Osteocyte (in vitro differentiated cells): Measurements from ENCODE around the gene BIRC6. TPM values are rescaled to one million over a fixed set of nuclear protein-coding genes. Genes with fewer than 3 reads are reported as not detected.
A peak's percentile ranks its signal among the peaks of the same experiment; 100 is the strongest.
"Not testable (repeated sequence)": the region's sequence is repeated elsewhere in the genome, so short reads cannot be mapped to it uniquely, and the experiment has no call there.

ENCODE experiments used
- DNase-seq: peaks from one replicate; pipeline ENCODE4 v3.0.0; 2021; ENCODE audit warnings: mixed read lengths; ENCODE audit not compliant: unreplicated experiment; ENCODE audit errors: extremely low spot score
- H3K27ac Mint-ChIP-seq: one replicate; pipeline ENCODE4 v1.8.0; 2021; ENCODE audit warnings: mild to moderate bottlenecking, mixed read lengths; ENCODE audit not compliant: unreplicated experiment
- H3K27me3 Mint-ChIP-seq: one replicate; pipeline ENCODE4 v1.8.0; 2021; ENCODE audit warnings: mixed read lengths; ENCODE audit not compliant: unreplicated experiment
- H3K36me3 Mint-ChIP-seq: one replicate; pipeline ENCODE4 v1.8.0; 2021; ENCODE audit warnings: mixed read lengths; ENCODE audit not compliant: unreplicated experiment
- H3K4me1 Mint-ChIP-seq: one replicate; pipeline ENCODE4 v1.8.0; 2021; ENCODE audit warnings: mixed read lengths; ENCODE audit not compliant: unreplicated experiment
- H3K4me3 Mint-ChIP-seq: one replicate; pipeline ENCODE4 v1.8.0; 2021; ENCODE audit warnings: mild to moderate bottlenecking, moderate library complexity, mixed read lengths; ENCODE audit not compliant: unreplicated experiment
- H3K9me3 Mint-ChIP-seq: one replicate; pipeline ENCODE4 v1.8.0; 2021; ENCODE audit warnings: mixed read lengths; ENCODE audit not compliant: unreplicated experiment
- CTCF ChIP-seq: fragments of 200-600 bp; sonication (generic); IDR thresholded peaks from 2 replicates; pipeline ENCODE4 v1.5.0; 2021; ENCODE audit warnings: antibody characterized with exemption, mild to moderate bottlenecking, moderate library complexity
- total RNA-seq: library from RNA; stranded (reverse); gene quantifications from 2 replicates; pipeline ENCODE4 v1.2.1, GENCODE V29; 2021

The BIRC6 gene
- total RNA-seq, 1 donor from 2014 or later, result 98.8 TPM

DNA sequence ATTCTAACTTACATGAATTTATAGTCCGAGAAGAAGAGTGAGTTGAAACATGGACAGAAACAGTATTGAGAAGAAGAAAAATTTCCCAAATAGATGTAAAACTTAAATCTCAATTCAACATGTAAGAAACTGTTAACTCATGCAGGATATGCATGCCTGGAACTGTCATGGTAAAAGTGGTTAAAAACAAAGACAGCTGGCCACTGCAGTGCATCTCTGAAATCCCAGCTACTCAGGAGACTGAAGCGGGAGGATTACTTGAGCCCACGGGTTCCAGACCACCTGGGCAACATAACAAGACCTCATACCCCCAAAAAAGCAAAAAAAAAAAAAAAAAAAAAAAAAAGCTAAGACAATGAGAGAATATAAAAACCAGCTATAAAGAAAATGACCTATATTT is 178.0 kb downstream of the BIRC6 start:
- H3K9me3 Mint-ChIP-seq, result peaks cover 6% of the 10 kb centered on the region
- DNase-seq, result no peak
- H3K27me3 Mint-ChIP-seq, result no peaks in the 10 kb centered on the region
- no peak overlapping the region for H3K27ac Mint-ChIP-seq
- H3K36me3 Mint-ChIP-seq, result peaks cover 43% of the 10 kb centered on the region
- TF ChIP-seq CTCF, result no peak
- no peaks in the 10 kb centered on the region for H3K4me1 Mint-ChIP-seq
- H3K4me3 Mint-ChIP-seq, result no peak overlapping the region

DNA sequence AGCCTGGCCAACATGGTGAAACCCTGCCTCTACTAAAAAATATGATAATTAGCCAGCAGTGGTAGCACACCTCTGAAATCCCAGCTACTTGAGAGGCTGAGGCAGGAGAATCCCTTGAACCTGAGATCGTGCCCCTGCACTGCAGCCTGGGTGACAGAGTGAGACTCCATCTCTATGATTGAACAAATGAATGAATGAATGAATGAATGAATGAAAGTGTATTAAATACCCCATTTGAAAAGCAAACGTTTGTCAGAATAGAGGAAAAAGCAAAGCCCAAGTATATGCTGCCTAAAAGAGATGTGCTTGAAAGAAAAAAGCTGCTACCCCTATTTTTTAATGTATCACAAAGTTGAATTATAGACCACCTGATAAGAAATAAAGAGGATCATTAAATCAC is 181.9 kb downstream of the BIRC6 start:
- Mint-ChIP-seq H3K27me3 (no peaks in the 10 kb centered on the region), H3K36me3 (peaks cover 25% of the 10 kb centered on the region), H3K27ac (no peak overlapping the region), H3K9me3 (peaks cover 6% of the 10 kb centered on the region), H3K4me1 (no peaks in the 10 kb centered on the region), H3K4me3 (no peak overlapping the region)
- no peak for DNase-seq
- no peak for TF ChIP-seq CTCF

- not testable (repeated sequence) for DNase-seq, H3K27ac Mint-ChIP-seq, H3K9me3 Mint-ChIP-seq, H3K4me1 Mint-ChIP-seq, H3K27me3 Mint-ChIP-seq, H3K4me3 Mint-ChIP-seq
- peaks cover 12% of the 10 kb centered on the region for H3K36me3 Mint-ChIP-seq
Measured at GRCh38 chr2:32552483-32552882, 195.7 kb downstream of the BIRC6 start.

GRCh38 chr2:32553829-32554432 is 197.1 kb downstream of the BIRC6 start:
- Mint-ChIP-seq H3K36me3 (peaks cover 9% of the 10 kb centered on the region), H3K9me3 (no peaks in the 10 kb centered on the region), H3K27me3 (no peaks in the 10 kb centered on the region), H3K4me1 (no peaks in the 10 kb centered on the region), H3K4me3 (no peak overlapping the region), H3K27ac (no peak overlapping the region)
- TF ChIP-seq CTCF, result peak; percentile 74
- DNase-seq, result no peak

DNA sequence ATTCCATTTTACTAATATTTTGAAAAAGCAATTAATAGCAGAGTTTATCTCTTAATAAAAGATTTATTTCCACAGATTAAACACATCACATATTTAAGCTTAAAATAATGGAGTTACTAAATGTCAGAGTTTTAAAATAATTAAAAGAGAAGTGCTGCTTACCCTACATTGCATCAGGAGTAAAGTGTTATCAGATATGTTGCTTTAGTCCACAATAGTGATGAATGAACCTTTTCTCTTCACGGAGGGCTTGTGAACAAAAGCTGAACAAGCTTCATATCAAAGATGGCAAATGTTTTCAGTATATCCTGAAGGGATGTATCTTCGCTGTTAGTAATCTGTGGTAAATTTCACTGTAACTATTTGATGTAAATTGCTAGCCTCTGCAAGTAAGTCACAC is 201.7 kb downstream of the BIRC6 start:
- Mint-ChIP-seq H3K27me3 (no peaks in the 10 kb centered on the region), H3K27ac (no peak overlapping the region), H3K4me3 (no peak overlapping the region), H3K9me3 (no peaks in the 10 kb centered on the region), H3K36me3 (peaks cover 25% of the 10 kb centered on the region), H3K4me1 (no peaks in the 10 kb centered on the region)
- no peak for TF ChIP-seq CTCF
- no peak for DNase-seq

DNA sequence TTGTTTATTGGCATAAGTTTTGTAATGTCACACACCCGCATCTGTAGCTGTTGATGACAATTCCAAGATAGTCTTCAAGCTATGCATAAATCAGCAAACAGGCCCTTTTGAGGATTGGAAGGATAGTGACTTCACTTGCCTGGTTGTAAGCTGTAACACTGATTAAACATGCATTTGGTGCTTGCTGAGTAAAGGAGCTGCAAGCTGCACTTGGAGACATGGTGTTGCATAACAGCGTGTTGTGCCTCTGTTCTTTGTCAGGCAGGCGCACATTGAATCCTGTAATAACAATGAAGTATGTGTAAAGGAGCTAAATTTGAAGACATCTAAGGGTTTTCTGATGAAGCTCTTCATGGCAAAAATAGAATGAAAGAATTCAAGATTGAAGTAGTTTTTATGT is 202.3 kb downstream of the BIRC6 start:
- H3K27me3 Mint-ChIP-seq, result no peaks in the 10 kb centered on the region
- no peak for TF ChIP-seq CTCF
- H3K9me3 Mint-ChIP-seq, result no peaks in the 10 kb centered on the region
- peaks cover 27% of the 10 kb centered on the region for H3K36me3 Mint-ChIP-seq
- H3K27ac Mint-ChIP-seq, result no peak overlapping the region
- H3K4me3 Mint-ChIP-seq, result no peak overlapping the region
- DNase-seq, result no peak
- no peaks in the 10 kb centered on the region for H3K4me1 Mint-ChIP-seq
